Small intestine (tissue), 7 donors: ENCODE data around the gene MNT. TPM values are rescaled to one million over a fixed set of nuclear protein-coding genes. Genes with fewer than 3 reads are reported as not detected.
"Not testable (repeated sequence)": the region's sequence is repeated elsewhere in the genome, so short reads cannot be mapped to it uniquely, and the experiment has no call there.

ENCODE experiments used
- DNase-seq, 2 donors: peaks; one replicate each; pipeline versions ENCODE4 v3.0.0 to v3.0.0-alpha.2; 2013
- FAIRE-seq: peaks from 2 replicates; lab custom pipeline; 2012; peaks lifted over from hg19 to GRCh38; lab: Jason Lieb, UNC
- H3K27ac ChIP-seq, 3 donors: one replicate each; pipeline ENCODE4 v1.5.1; 2013; ENCODE audit warnings: low read length in 2 of 3, mild to moderate bottlenecking in 2 of 3, control low read depth in 1 of 3, inconsistent platforms in 1 of 3, low read depth in 1 of 3, moderate library complexity in 1 of 3
- H3K27me3 ChIP-seq, 3 donors: one replicate each; pipeline ENCODE4 v1.6.1; 2013; ENCODE audit warnings: low read length in 3 of 3, inconsistent platforms in 1 of 3; ENCODE audit not compliant: control insufficient read depth in 3 of 3, insufficient read depth in 3 of 3
- H3K36me3 ChIP-seq, 3 donors: one replicate each; pipeline ENCODE4 v1.6.1; 2013; ENCODE audit warnings: low read length in 3 of 3, inconsistent platforms in 1 of 3, low read depth in 1 of 3, mild to moderate bottlenecking in 1 of 3, moderate library complexity in 1 of 3; ENCODE audit not compliant: control insufficient read depth in 3 of 3, insufficient read depth in 2 of 3
- H3K4me1 ChIP-seq, 3 donors: one replicate each; pipeline ENCODE4 v1.6.1; 2013; ENCODE audit warnings: low read length in 2 of 3, inconsistent platforms in 1 of 3, low read depth in 1 of 3, mild to moderate bottlenecking in 1 of 3, moderate library complexity in 1 of 3; ENCODE audit not compliant: control insufficient read depth in 3 of 3, insufficient read depth in 2 of 3
- H3K4me3 ChIP-seq, 3 donors: one replicate each; pipeline ENCODE4 v1.5.1; 2013; ENCODE audit warnings: low read length in 3 of 3, control low read depth in 1 of 3, inconsistent platforms in 1 of 3, low read depth in 1 of 3, mild to moderate bottlenecking in 1 of 3, moderate library complexity in 1 of 3
- H3K9me3 ChIP-seq, 2 donors: one replicate each; pipeline ENCODE4 v1.6.1; 2013; ENCODE audit warnings: low read depth in 1 of 2, low read length in 1 of 2; ENCODE audit not compliant: control insufficient read depth in 2 of 2, insufficient read depth in 1 of 2
- WGBS, 3 donors: extraction: QIAGEN DNeasy Blood & Tissue Kit; methylation state at CpG; one replicate each; pipeline ENCODE4 v1.1.7; 2013; 5-methylcytosine and 5-hydroxymethylcytosine counted together
- polyA plus RNA-seq, 4 donors: library from polyadenylated mRNA; stranded (reverse) in 3 of 4; unstranded in 1 of 4; fragments of 200-250 nt in 3 of 4; fragments of 120-200 nt in 1 of 4; gene quantifications; one replicate each; pipeline versions ENCODE4 v1.2.1 to v1.2.3, GENCODE V29; 2013
- donor health status: healthy with polysubstance abuse.
- donor health status: control.
- donor health status: control.
- donor health status: Bipolar disorder and iron deficiency.
- donor health status: healthy.

The MNT gene
- polyA plus RNA-seq, 4 donors: 4.2 to 18.9 (median 8.1) TPM

GRCh38 chr17:2440930-2441329 lies 40.1 kb upstream of the MNT start:
- H3K4me1 ChIP-seq: peaks cover 0 to 14% (median 0%) of the 10 kb centered on the region in 3 donors
- H3K9me3 ChIP-seq: no peaks in the 10 kb centered on the region
- no peaks in the 10 kb centered on the region for H3K27me3 ChIP-seq
- WGBS, 3 donors: 97 to 98% (median 98%) methylated on average over 4 of the region's 4 CpGs
- H3K4me3 ChIP-seq: no peak overlapping the region
- no peak for DNase-seq
- FAIRE-seq: no peak
- peaks cover 3 to 47% (median 7%) of the 10 kb centered on the region in 3 donors for H3K36me3 ChIP-seq
- no peak overlapping the region for H3K27ac ChIP-seq

GRCh38 chr17:2439997-2440396 lies 39.1 kb upstream of the MNT start:
- H3K27ac ChIP-seq, H3K27me3 ChIP-seq, FAIRE-seq, H3K9me3 ChIP-seq, H3K4me3 ChIP-seq, DNase-seq: not testable (repeated sequence)
- Histone ChIP-seq H3K36me3 (peaks cover 3 to 51% (median 7%) of the 10 kb centered on the region in 3 donors), H3K4me1 (peaks cover 0 to 14% (median 0%) of the 10 kb centered on the region in 3 donors)
- WGBS, 3 donors: 92 to 95% (median 95%) methylated on average over 6 of the region's 6 CpGs

DNA sequence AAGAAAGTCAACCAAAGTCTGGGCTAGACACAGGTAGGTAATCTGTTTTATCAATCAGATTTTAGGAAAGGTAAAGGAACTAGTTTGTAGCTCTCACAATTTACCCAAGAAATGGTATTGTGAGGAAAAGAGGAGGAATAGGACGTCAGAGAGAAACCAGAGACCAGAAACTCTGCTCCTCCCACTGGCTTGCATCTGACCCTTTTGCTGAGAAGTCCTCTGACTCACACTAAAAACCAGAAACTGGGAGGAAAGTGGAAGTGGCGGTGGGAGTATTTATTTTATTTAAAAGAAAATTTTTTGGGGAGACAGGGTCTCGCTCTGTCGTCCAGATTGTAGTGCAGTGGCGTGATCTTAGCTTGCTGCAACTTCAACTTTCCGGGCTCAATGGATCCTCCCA lies 38.0 kb upstream of the MNT start:
- Histone ChIP-seq H3K4me3 (no peak overlapping the region), H3K27me3 (no peaks in the 10 kb centered on the region), H3K4me1 (peaks cover 0 to 14% (median 0%) of the 10 kb centered on the region in 3 donors), H3K9me3 (no peaks in the 10 kb centered on the region), H3K36me3 (peaks cover 3 to 52% (median 10%) of the 10 kb centered on the region in 3 donors), H3K27ac (no peak overlapping the region)
- WGBS, 3 donors: 78 to 93% (median 91%) methylated on average over 6 of the region's 6 CpGs
- DNase-seq: no peak
- no peak for FAIRE-seq

- 85 to 90% (median 88%) methylated on average over 5 of the region's 5 CpGs for WGBS, 3 donors
- peaks cover 3 to 68% (median 10%) of the 10 kb centered on the region in 3 donors for H3K36me3 ChIP-seq
- no peak for FAIRE-seq
- H3K27ac ChIP-seq: no peak overlapping the region
- no peaks in the 10 kb centered on the region for H3K4me1 ChIP-seq
- no peak for DNase-seq
- H3K9me3 ChIP-seq: no peaks in the 10 kb centered on the region
- no peak overlapping the region for H3K4me3 ChIP-seq
- H3K27me3 ChIP-seq: no peaks in the 10 kb centered on the region
Observed at GRCh38 chr17:2436316-2436905, 35.6 kb upstream of the MNT start.

DNA sequence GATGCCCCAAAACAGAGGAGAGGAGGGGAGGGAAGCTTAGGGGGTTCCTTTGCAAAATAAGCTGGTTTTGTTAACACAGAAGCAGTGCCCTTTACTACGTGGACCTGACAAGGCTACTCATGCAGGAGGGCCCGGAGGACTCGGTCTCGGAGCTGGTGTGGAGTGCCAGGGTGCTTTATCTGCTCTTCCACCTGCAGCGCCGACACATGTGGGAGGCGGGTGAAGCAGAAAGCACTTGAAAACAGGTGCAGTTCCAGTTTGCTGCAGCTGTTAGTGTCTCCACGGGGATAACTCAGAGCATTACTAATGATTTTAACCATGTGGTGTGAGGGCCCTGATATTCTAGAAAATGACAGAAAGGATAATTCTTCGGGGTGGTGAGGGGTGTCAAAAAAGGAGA lies 35.0 kb upstream of the MNT start:
- H3K4me1 ChIP-seq: no peaks in the 10 kb centered on the region
- no peaks in the 10 kb centered on the region for H3K9me3 ChIP-seq
- 72 to 87% (median 77%) methylated on average over 9 of the region's 9 CpGs for WGBS, 3 donors
- DNase-seq (no peak), FAIRE-seq (no peak)
- H3K36me3 ChIP-seq: peaks cover 3 to 67% (median 10%) of the 10 kb centered on the region in 3 donors
- no peak overlapping the region for H3K4me3 ChIP-seq
- no peaks in the 10 kb centered on the region for H3K27me3 ChIP-seq
- H3K27ac ChIP-seq: no peak overlapping the region

DNA sequence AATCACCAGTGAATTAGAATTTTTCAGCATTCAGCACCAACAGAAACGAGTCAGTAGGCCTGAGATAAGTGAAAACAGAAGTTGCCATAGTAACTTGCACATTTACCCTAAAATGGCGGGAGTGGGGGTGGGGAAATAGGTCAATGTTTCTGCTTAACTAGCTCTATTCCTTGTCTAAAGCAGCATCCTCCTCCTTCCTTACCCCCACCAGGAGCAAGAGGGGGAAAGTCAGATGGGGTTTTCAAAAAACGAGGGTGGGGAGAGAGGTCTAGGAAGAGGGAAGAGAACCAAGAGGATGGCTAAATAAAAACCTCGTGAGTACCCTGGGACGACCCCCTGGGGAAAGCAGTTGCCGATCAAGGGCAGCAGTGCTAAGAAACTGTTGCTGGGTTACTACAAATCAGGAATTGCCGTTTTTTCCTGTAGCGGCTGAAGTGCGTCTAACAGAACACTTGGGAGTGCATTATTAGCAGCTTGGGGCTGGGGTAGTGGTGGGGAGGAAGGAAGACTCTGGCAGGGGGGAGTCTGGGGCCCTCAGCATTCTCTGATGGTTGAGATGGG lies 34.4 kb upstream of the MNT start:
- H3K27ac ChIP-seq: peak overlapping the region in 1 of 3 donors; percentile 37
- FAIRE-seq: no peak
- H3K4me1 ChIP-seq: no peaks in the 10 kb centered on the region
- peaks cover 3 to 62% (median 10%) of the 10 kb centered on the region in 3 donors for H3K36me3 ChIP-seq
- H3K4me3 ChIP-seq: no peak overlapping the region
- no peaks in the 10 kb centered on the region for H3K9me3 ChIP-seq
- no peaks in the 10 kb centered on the region for H3K27me3 ChIP-seq
- no peak for DNase-seq
- WGBS, 3 donors: 62 to 85% (median 82%) methylated on average over 9 of the region's 9 CpGs

- H3K27me3 ChIP-seq: no peaks in the 10 kb centered on the region
- no peak for FAIRE-seq
- no peak overlapping the region for H3K4me3 ChIP-seq
- no peak overlapping the region for H3K27ac ChIP-seq
- WGBS, 3 donors: 83 to 92% (median 87%) methylated on average over 11 of the region's 11 CpGs
- peaks cover 0 to 48% (median 10%) of the 10 kb centered on the region in 3 donors for H3K36me3 ChIP-seq
- no peaks in the 10 kb centered on the region for H3K9me3 ChIP-seq
- H3K4me1 ChIP-seq: no peaks in the 10 kb centered on the region
- DNase-seq: no peak
Observed at GRCh38 chr17:2433696-2434095, 32.8 kb upstream of the MNT start.

DNA sequence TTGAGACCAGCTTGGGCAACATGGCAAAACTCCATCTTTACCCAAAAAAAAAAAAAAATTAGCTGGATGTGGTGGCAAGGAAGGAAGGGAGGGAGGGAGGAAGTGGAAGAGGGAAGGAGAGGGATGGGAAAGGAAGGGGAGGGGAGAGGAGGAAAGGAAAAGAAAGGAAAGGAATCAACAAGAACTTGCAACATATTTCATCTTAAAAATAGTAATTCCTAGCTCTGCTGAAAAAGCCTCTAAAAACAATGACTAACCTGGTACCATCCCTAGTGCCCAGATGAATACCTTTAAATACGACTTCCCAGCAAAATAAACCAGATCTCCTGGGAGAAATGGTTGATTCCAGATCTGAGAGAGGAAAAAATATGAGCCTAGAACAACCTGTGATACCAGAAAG lies 27.1 kb upstream of the MNT start:
- peaks cover 0 to 32% (median 0%) of the 10 kb centered on the region in 3 donors for H3K36me3 ChIP-seq
- FAIRE-seq (no peak), DNase-seq (no peak)
- H3K4me1 ChIP-seq: no peaks in the 10 kb centered on the region
- no peak overlapping the region for H3K4me3 ChIP-seq
- H3K9me3 ChIP-seq: no peaks in the 10 kb centered on the region
- no peaks in the 10 kb centered on the region for H3K27me3 ChIP-seq
- WGBS, 3 donors: 96 to 100% (median 96%) methylated on average over 1 of the region's 1 CpG
- H3K27ac ChIP-seq: no peak overlapping the region
